Measurements from ENCODE around the gene CHRNA1.
"Not testable (repeated sequence)": the region's sequence is repeated elsewhere in the genome, so short reads cannot be mapped to it uniquely, and the experiment has no call there.

CHRNA1 gene

DNA sequence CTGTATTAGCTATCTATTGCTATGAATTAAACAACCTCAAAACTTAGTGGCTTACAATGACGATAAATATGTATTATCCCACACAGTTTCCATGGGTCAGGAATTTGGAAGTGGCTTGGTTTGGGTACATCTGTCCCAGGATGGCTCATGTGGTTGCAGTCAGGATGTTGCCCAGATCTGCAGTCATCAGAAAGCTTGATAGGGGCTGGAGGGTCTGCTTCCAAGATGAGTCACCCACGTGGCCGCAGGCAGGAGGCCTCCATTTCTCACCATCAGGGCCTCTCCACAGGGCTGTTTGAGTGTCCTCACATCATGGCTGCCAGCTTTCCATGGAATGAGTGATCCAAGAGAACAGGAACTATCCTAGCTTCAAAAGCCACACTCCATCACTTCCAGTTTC, 46.4 kb downstream of the CHRNA1 start:
- TF ChIP-seq, protein P1, sequence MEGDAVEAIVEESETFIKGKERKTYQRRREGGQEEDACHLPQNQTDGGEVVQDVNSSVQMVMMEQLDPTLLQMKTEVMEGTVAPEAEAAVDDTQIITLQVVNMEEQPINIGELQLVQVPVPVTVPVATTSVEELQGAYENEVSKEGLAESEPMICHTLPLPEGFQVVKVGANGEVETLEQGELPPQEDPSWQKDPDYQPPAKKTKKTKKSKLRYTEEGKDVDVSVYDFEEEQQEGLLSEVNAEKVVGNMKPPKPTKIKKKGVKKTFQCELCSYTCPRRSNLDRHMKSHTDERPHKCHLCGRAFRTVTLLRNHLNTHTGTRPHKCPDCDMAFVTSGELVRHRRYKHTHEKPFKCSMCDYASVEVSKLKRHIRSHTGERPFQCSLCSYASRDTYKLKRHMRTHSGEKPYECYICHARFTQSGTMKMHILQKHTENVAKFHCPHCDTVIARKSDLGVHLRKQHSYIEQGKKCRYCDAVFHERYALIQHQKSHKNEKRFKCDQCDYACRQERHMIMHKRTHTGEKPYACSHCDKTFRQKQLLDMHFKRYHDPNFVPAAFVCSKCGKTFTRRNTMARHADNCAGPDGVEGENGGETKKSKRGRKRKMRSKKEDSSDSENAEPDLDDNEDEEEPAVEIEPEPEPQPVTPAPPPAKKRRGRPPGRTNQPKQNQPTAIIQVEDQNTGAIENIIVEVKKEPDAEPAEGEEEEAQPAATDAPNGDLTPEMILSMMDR (IDR thresholded peaks at IDR 0.05; ENCODE audit: borderline replicate concordance, control extremely low read depth, extremely low read depth, insufficient read depth, missing control alignments) = no peak
- DNase-seq (ENCODE audit: low spot score) = no peak
- in situ Hi-C loops (cut with MboI; ENCODE audit: low sequenced_read_pairs, unreplicated experiment) = no loop called here

- in situ Hi-C loops (cut with MboI; ENCODE audit: low sequenced_read_pairs, unreplicated experiment) = no loop called here
- no peak for DNase-seq (ENCODE audit: low spot score)
- TF ChIP-seq, protein P1 (IDR thresholded peaks at IDR 0.05; ENCODE audit: borderline replicate concordance, control extremely low read depth, extremely low read depth, insufficient read depth, missing control alignments) = no peak
These were observed 47.0 kb downstream of the CHRNA1 start for GRCh38 chr2:174717273-174717672.

GRCh38 chr2:174716785-174717184, 47.5 kb downstream of the CHRNA1 start:
- TF ChIP-seq, protein P1 (IDR thresholded peaks at IDR 0.05; ENCODE audit: borderline replicate concordance, control extremely low read depth, extremely low read depth, insufficient read depth, missing control alignments) = no peak
- no peak for DNase-seq (ENCODE audit: low spot score)
- in situ Hi-C loops (cut with MboI; ENCODE audit: low sequenced_read_pairs, unreplicated experiment) = no loop called here

- no peak for DNase-seq (ENCODE audit: low spot score)
- in situ Hi-C loops (cut with MboI; ENCODE audit: low sequenced_read_pairs, unreplicated experiment) = no loop called here
- TF ChIP-seq, protein P1 (IDR thresholded peaks at IDR 0.05; ENCODE audit: borderline replicate concordance, control extremely low read depth, extremely low read depth, insufficient read depth, missing control alignments) = no peak
These were observed 50.6 kb downstream of the CHRNA1 start for GRCh38 chr2:174713686-174714085.

DNA sequence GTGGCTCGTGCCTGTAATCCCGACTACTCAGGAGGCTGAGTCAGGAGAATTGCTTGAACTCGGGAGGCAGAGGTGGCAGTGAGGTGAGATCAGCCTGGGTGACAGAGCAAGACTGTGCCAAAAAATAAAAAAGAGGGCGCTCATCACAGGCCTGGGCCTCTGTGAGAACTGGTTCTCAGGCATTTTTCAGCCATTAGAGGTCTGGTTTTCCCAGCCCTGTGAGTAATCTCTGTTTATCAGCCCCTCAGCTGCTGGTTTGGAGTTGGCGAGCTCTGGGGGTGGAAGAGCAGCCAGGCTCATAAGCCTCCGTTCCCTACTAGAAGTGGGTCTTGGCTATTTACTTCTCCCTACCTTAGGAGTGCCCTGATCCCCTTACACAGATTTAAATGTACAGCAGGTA, 53.1 kb downstream of the CHRNA1 start:
- TF ChIP-seq, protein P1 (IDR thresholded peaks at IDR 0.05; ENCODE audit: borderline replicate concordance, control extremely low read depth, extremely low read depth, insufficient read depth, missing control alignments) = no peak
- no peak for DNase-seq (ENCODE audit: low spot score)
- in situ Hi-C loops (cut with MboI; ENCODE audit: low sequenced_read_pairs, unreplicated experiment) = no loop called here

- in situ Hi-C loops (cut with MboI; ENCODE audit: low sequenced_read_pairs, unreplicated experiment); DNase-seq (ENCODE audit: low spot score): not testable (repeated sequence)
These were observed 54.8 kb downstream of the CHRNA1 start for GRCh38 chr2:174709416-174710004.

GRCh38 chr2:174708713-174709112, 55.6 kb downstream of the CHRNA1 start:
- in situ Hi-C loops (cut with MboI; ENCODE audit: low sequenced_read_pairs, unreplicated experiment) = no loop called here
- TF ChIP-seq, protein P1 (IDR thresholded peaks at IDR 0.05; ENCODE audit: borderline replicate concordance, control extremely low read depth, extremely low read depth, insufficient read depth, missing control alignments) = no peak
- no peak for DNase-seq (ENCODE audit: low spot score)

All from GM13976 (cell line).